PC-3 (cell line): Measurements from ENCODE around the gene RRAGA.

Source experiments
- CTCF ChIP-seq: fragments of 300-600 bp; sonication (generic); conservative IDR thresholded peaks from 2 replicates; pipeline ENCODE4 v1.5.1; 2017; ENCODE audit warnings: antibody characterized with exemption, low read depth, mild to moderate bottlenecking, low read length
- EZH2 ChIP-seq: fragments of 300-600 bp; sonication (generic); IDR thresholded peaks from one replicate; pipeline ENCODE4 v1.6.1; 2017; ENCODE audit warnings: antibody characterized with exemption, mild to moderate bottlenecking, low read length; ENCODE audit not compliant: unreplicated experiment
- EZH2phosphoT487 ChIP-seq: fragments of 300-600 bp; sonication (generic); IDR thresholded peaks from 2 replicates; pipeline ENCODE4 v1.6.1; 2018; ENCODE audit warnings: mild to moderate bottlenecking, antibody characterized with exemption, low read length, borderline replicate concordance

DNA sequence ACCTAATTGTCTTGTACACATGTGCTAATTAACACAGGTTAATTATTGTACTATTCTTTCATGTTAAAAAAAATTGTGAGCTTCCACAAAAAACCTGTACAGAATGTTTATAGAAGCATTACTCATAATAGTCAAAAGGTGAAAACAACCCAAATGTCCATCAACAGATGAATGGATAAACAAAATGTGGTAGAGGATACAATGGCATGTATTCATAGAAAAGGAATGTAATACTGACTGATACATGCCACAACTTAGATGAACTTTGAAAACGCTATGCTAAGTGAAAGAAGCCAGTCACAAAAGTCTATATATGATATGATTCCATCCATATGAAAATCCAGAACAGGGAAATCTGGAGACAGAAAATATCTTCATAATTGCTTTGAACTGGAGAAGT is 25.6 kb downstream of the RRAGA start:
- TF ChIP-seq CTCF (no peak), EZH2 (no peak), EZH2phosphoT487 (no peak)
